Measurements from ENCODE around the gene TBX10. TPM values are rescaled to one million over a fixed set of nuclear protein-coding genes. Genes with fewer than 3 reads are reported as not detected.
"Not testable (repeated sequence)": the region's sequence is repeated elsewhere in the genome, so short reads cannot be mapped to it uniquely, and the experiment has no call there.

The TBX10 gene
- total RNA-seq, 1 donor from 2014 or later = not detected

DNA sequence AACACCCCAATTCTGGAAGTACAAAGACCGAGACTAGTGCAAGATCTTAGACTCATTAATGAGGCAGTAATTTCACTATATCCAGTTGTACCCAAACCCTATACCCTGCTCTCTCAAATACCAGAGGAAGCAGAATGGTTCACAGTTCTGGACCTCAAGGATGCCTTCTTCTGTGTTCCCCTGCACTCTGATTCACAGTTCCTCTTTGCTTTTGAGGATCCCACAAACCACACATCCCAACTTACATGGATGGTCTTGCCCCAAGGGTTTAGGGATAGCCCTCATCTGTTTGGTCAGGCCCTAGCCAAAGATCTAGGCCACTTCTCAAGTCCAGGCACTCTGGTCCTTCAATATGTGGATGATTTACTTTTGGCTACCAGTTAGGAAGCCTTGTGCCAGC lies 15.8 kb downstream of the TBX10 start:
- not testable (repeated sequence) for H2AFZ ChIP-seq (ENCODE audit: low read depth, low read length); H3K4me1 Mint-ChIP-seq (ENCODE audit: low read depth, unreplicated experiment); H3K27ac ChIP-seq (ENCODE audit: low read depth, low read length); H3K4me3 Mint-ChIP-seq (ENCODE audit: unreplicated experiment); H3K36me3 ChIP-seq (ENCODE audit: insufficient read depth, low read length); H3K27me3 ChIP-seq (ENCODE audit: insufficient read depth, low read length); H3K27ac Mint-ChIP-seq (ENCODE audit: unreplicated experiment); H3K4me2 ChIP-seq (ENCODE audit: low read length); H4K20me1 ChIP-seq (ENCODE audit: insufficient read depth, low read length); H3K9me3 Mint-ChIP-seq (ENCODE audit: unreplicated experiment); H3K79me2 ChIP-seq (ENCODE audit: insufficient read depth, low read length); DNase-seq (ENCODE audit: low read depth); H3K4me3 ChIP-seq (ENCODE audit: insufficient read depth, low read depth, low read length); H3K36me3 Mint-ChIP-seq (ENCODE audit: low read depth, unreplicated experiment); H3K4me1 ChIP-seq (ENCODE audit: insufficient read depth, low read length); FAIRE-seq; H3K9me3 ChIP-seq (ENCODE audit: insufficient read depth, low read depth, low read length); H3K9ac ChIP-seq (ENCODE audit: low read length)
- peaks cover 28% of the 10 kb centered on the region for H3K27me3 Mint-ChIP-seq (ENCODE audit: low read depth, unreplicated experiment)

GRCh38 chr11:67622905-67623304 lies 16.7 kb downstream of the TBX10 start:
- H3K27ac Mint-ChIP-seq (ENCODE audit: unreplicated experiment); H3K9me3 Mint-ChIP-seq (ENCODE audit: unreplicated experiment); H2AFZ ChIP-seq (ENCODE audit: low read depth, low read length); H3K79me2 ChIP-seq (ENCODE audit: insufficient read depth, low read length); H3K27ac ChIP-seq (ENCODE audit: low read depth, low read length); H3K4me2 ChIP-seq (ENCODE audit: low read length); H3K36me3 ChIP-seq (ENCODE audit: insufficient read depth, low read length); H3K27me3 ChIP-seq (ENCODE audit: insufficient read depth, low read length); FAIRE-seq; H4K20me1 ChIP-seq (ENCODE audit: insufficient read depth, low read length); H3K9ac ChIP-seq (ENCODE audit: low read length); H3K4me1 ChIP-seq (ENCODE audit: insufficient read depth, low read length); H3K36me3 Mint-ChIP-seq (ENCODE audit: low read depth, unreplicated experiment); DNase-seq (ENCODE audit: low read depth); H3K4me3 Mint-ChIP-seq (ENCODE audit: unreplicated experiment); H3K9me3 ChIP-seq (ENCODE audit: insufficient read depth, low read depth, low read length); H3K4me3 ChIP-seq (ENCODE audit: insufficient read depth, low read depth, low read length); H3K4me1 Mint-ChIP-seq (ENCODE audit: low read depth, unreplicated experiment): not testable (repeated sequence)
- peaks cover 33% of the 10 kb centered on the region for H3K27me3 Mint-ChIP-seq (ENCODE audit: low read depth, unreplicated experiment)

GRCh38 chr11:67621928-67622327 lies 17.6 kb downstream of the TBX10 start:
- not testable (repeated sequence) for H3K9me3 ChIP-seq (ENCODE audit: insufficient read depth, low read depth, low read length); FAIRE-seq; H3K36me3 Mint-ChIP-seq (ENCODE audit: low read depth, unreplicated experiment); H3K4me1 Mint-ChIP-seq (ENCODE audit: low read depth, unreplicated experiment); H3K4me3 ChIP-seq (ENCODE audit: insufficient read depth, low read depth, low read length); H3K4me1 ChIP-seq (ENCODE audit: insufficient read depth, low read length); H3K36me3 ChIP-seq (ENCODE audit: insufficient read depth, low read length); H3K4me2 ChIP-seq (ENCODE audit: low read length); H3K27ac ChIP-seq (ENCODE audit: low read depth, low read length); H3K9ac ChIP-seq (ENCODE audit: low read length); H3K9me3 Mint-ChIP-seq (ENCODE audit: unreplicated experiment); H3K79me2 ChIP-seq (ENCODE audit: insufficient read depth, low read length); DNase-seq (ENCODE audit: low read depth); H2AFZ ChIP-seq (ENCODE audit: low read depth, low read length); H3K27ac Mint-ChIP-seq (ENCODE audit: unreplicated experiment); H4K20me1 ChIP-seq (ENCODE audit: insufficient read depth, low read length)
- H3K27me3 ChIP-seq (ENCODE audit: insufficient read depth, low read length) = peaks cover 13% of the 10 kb centered on the region
- H3K27me3 Mint-ChIP-seq (ENCODE audit: low read depth, unreplicated experiment) = peaks cover 42% of the 10 kb centered on the region
- H3K4me3 Mint-ChIP-seq (ENCODE audit: unreplicated experiment) = peak overlapping the region; percentile 54

DNA sequence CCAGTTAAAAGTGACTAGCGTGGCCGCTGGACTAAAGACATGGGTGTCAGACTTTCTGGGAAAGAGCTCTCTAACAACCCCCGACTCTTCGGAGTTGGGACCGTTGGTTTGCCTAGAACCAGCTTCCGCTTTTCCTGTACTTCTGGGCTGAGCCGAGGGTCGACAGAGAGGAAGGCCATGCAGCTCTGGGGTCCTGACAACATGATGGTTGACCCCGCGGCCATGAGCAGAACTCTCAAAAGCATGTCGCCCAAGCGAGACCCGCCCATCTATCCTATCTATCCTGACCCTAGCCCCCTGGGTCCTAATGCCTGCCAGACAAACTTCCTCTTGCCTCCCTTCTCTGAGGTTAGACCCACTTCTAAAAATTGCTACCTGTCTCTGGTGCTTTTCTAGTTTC lies 18.9 kb downstream of the TBX10 start:
- not testable (repeated sequence) for H3K36me3 Mint-ChIP-seq (ENCODE audit: low read depth, unreplicated experiment); DNase-seq (ENCODE audit: low read depth); H3K27ac Mint-ChIP-seq (ENCODE audit: unreplicated experiment); H3K4me1 ChIP-seq (ENCODE audit: insufficient read depth, low read length); H4K20me1 ChIP-seq (ENCODE audit: insufficient read depth, low read length); H3K4me2 ChIP-seq (ENCODE audit: low read length); H2AFZ ChIP-seq (ENCODE audit: low read depth, low read length); H3K36me3 ChIP-seq (ENCODE audit: insufficient read depth, low read length); H3K9ac ChIP-seq (ENCODE audit: low read length); H3K9me3 Mint-ChIP-seq (ENCODE audit: unreplicated experiment); H3K27ac ChIP-seq (ENCODE audit: low read depth, low read length); H3K9me3 ChIP-seq (ENCODE audit: insufficient read depth, low read depth, low read length); H3K4me3 ChIP-seq (ENCODE audit: insufficient read depth, low read depth, low read length); H3K79me2 ChIP-seq (ENCODE audit: insufficient read depth, low read length); H3K4me1 Mint-ChIP-seq (ENCODE audit: low read depth, unreplicated experiment); FAIRE-seq
- peaks cover 13% of the 10 kb centered on the region for H3K27me3 ChIP-seq (ENCODE audit: insufficient read depth, low read length)
- peak overlapping the region; percentile 85 for H3K4me3 Mint-ChIP-seq (ENCODE audit: unreplicated experiment)
- H3K27me3 Mint-ChIP-seq (ENCODE audit: low read depth, unreplicated experiment) = peaks cover 44% of the 10 kb centered on the region

GRCh38 chr11:67619683-67620618 lies 19.6 kb downstream of the TBX10 start:
- FAIRE-seq; H3K9me3 Mint-ChIP-seq (ENCODE audit: unreplicated experiment); H4K20me1 ChIP-seq (ENCODE audit: insufficient read depth, low read length); H3K27ac ChIP-seq (ENCODE audit: low read depth, low read length); H3K9me3 ChIP-seq (ENCODE audit: insufficient read depth, low read depth, low read length); H3K9ac ChIP-seq (ENCODE audit: low read length); H3K4me3 ChIP-seq (ENCODE audit: insufficient read depth, low read depth, low read length); H3K27ac Mint-ChIP-seq (ENCODE audit: unreplicated experiment); DNase-seq (ENCODE audit: low read depth); H2AFZ ChIP-seq (ENCODE audit: low read depth, low read length); H3K4me1 Mint-ChIP-seq (ENCODE audit: low read depth, unreplicated experiment); H3K36me3 Mint-ChIP-seq (ENCODE audit: low read depth, unreplicated experiment); H3K79me2 ChIP-seq (ENCODE audit: insufficient read depth, low read length); H3K36me3 ChIP-seq (ENCODE audit: insufficient read depth, low read length); H3K4me1 ChIP-seq (ENCODE audit: insufficient read depth, low read length); H3K4me2 ChIP-seq (ENCODE audit: low read length): not testable (repeated sequence)
- peaks cover 13% of the 10 kb centered on the region for H3K27me3 ChIP-seq (ENCODE audit: insufficient read depth, low read length)
- Mint-ChIP-seq H3K27me3 (ENCODE audit: low read depth, unreplicated experiment) (peaks cover 44% of the 10 kb centered on the region), H3K4me3 (ENCODE audit: unreplicated experiment) (peak overlapping the region; percentile 85)
